Vagina (tissue), 2 donors: ENCODE data around the gene TSC2. TPM values are rescaled to one million over a fixed set of nuclear protein-coding genes. Genes with fewer than 3 reads are reported as not detected.

ENCODE experiments used
- DNase-seq, 2 donors: peaks; one replicate each; pipeline ENCODE4 v3.0.0-alpha.2; 2017; ENCODE audit errors: extremely low spot score in 2 of 2
- H3K27ac ChIP-seq: fragments of 200-600 bp; sonication (generic); one replicate; pipeline ENCODE4 v1.5.1; 2019
- H3K27me3 ChIP-seq: fragments of 200-600 bp; sonication (generic); one replicate; pipeline ENCODE4 v1.5.1; 2019
- H3K36me3 ChIP-seq, 2 donors: fragments of 200-600 bp; sonication (generic); one replicate each; pipeline ENCODE4 v1.5.1; 2017 to 2019
- H3K4me1 ChIP-seq: fragments of 200-600 bp; sonication (generic); one replicate; pipeline ENCODE4 v1.5.1; 2019
- H3K4me3 ChIP-seq, 2 donors: fragments of 200-600 bp; sonication (generic); 1 replicate in 1 of 2; 2 replicates in 1 of 2; pipeline ENCODE4 v1.5.1; 2016 to 2019
- H3K9me3 ChIP-seq: fragments of 200-600 bp; sonication (generic); one replicate; pipeline ENCODE4 v1.5.1; 2019
- POLR2A ChIP-seq, 2 donors: fragments of 450-650 bp; IDR thresholded peaks; one replicate each; pipeline ENCODE4 v1.6.1; 2017; ENCODE audit warnings: antibody characterized with exemption in 2 of 2, mild to moderate bottlenecking in 2 of 2, moderate library complexity in 2 of 2
- POLR2AphosphoS5 ChIP-seq, 2 donors: sonication (generic); formaldehyde crosslinking; IDR thresholded peaks; one replicate each; pipeline ENCODE4 v1.9.0; 2017; ENCODE audit warnings: antibody characterized with exemption in 2 of 2, mild to moderate bottlenecking in 2 of 2, low read depth in 1 of 2; ENCODE audit not compliant: insufficient read depth in 1 of 2
- intact Hi-C: fragments of 100-400 bp; cut with DNase I; formaldehyde crosslinking; loops from one replicate; pipeline ENCODE4 v1.15.1; 2023
- total RNA-seq: library from RNA; depleted of rRNA; stranded (reverse); fragments of >200 nt; gene quantifications from one replicate; pipeline ENCODE4 v1.2.3, GENCODE V29; 2016
- TF ChIP-seq, protein P1 (sequence below), 3 experiments: fragments of 450-650 bp in 2 of 3; fragments of 200-600 bp in 1 of 3; sonication (generic) in 1 of 3; IDR thresholded peaks; one replicate each; pipeline ENCODE4 v1.5.1; 2017 to 2019; ENCODE audit warnings: antibody characterized with exemption in 3 of 3, mild to moderate bottlenecking in 2 of 3, moderate library complexity in 2 of 3

Gene TSC2
- total RNA-seq, 1 donor from 2014 or later, result 78.6 TPM

DNA sequence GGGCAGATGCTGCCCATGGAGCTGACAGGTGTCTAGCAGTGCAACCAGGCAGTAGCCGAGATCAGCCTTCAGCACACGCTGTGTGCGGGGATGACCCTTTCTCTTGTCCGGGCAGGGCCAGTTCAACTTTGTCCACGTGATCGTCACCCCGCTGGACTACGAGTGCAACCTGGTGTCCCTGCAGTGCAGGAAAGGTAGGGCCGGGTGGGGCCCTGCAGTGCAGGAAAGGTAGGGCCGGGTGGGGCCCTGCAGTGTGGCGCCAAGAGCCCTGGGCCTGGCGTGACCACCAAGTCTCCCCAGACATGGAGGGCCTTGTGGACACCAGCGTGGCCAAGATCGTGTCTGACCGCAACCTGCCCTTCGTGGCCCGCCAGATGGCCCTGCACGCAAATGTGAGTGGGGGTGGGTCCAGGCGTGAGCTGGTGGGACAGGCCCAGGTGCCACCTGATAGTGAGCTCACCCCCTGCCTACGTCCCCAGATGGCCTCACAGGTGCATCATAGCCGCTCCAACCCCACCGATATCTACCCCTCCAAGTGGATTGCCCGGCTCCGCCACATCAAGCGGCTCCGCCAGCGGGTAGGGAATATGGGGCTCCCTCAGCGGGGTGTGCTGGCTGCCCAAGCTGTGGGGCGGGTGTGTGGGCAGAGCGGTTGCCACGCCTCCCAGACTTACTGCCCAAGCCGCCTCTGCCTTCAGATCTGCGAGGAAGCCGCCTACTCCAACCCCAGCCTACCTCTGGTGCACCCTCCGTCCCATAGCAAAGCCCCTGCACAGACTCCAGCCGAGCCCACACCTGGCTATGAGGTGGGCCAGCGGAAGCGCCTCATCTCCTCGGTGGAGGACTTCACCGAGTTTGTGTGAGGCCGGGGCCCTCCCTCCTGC, 40.2 kb downstream of the TSC2 start:
- peaks cover 46% of the 10 kb centered on the region for H3K4me1 ChIP-seq
- no peak overlapping the region for H3K27ac ChIP-seq
- H3K27me3 ChIP-seq, result no peaks in the 10 kb centered on the region
- peaks cover 0 to 51% of the 10 kb centered on the region in 2 donors for H3K36me3 ChIP-seq
- DNase-seq, result no peak
- H3K4me3 ChIP-seq, result no peak overlapping the region
- TF ChIP-seq, protein P1, sequence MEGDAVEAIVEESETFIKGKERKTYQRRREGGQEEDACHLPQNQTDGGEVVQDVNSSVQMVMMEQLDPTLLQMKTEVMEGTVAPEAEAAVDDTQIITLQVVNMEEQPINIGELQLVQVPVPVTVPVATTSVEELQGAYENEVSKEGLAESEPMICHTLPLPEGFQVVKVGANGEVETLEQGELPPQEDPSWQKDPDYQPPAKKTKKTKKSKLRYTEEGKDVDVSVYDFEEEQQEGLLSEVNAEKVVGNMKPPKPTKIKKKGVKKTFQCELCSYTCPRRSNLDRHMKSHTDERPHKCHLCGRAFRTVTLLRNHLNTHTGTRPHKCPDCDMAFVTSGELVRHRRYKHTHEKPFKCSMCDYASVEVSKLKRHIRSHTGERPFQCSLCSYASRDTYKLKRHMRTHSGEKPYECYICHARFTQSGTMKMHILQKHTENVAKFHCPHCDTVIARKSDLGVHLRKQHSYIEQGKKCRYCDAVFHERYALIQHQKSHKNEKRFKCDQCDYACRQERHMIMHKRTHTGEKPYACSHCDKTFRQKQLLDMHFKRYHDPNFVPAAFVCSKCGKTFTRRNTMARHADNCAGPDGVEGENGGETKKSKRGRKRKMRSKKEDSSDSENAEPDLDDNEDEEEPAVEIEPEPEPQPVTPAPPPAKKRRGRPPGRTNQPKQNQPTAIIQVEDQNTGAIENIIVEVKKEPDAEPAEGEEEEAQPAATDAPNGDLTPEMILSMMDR (IDR thresholded peaks at IDR 0.05), result no peak
- no peak for TF ChIP-seq POLR2A (IDR thresholded peaks at IDR 0.05)
- no peak for TF ChIP-seq POLR2AphosphoS5 (IDR thresholded peaks at IDR 0.05; ENCODE audit: insufficient read depth in 1 of 2, low read depth in 1 of 2)
- no peaks in the 10 kb centered on the region for H3K9me3 ChIP-seq
- intact Hi-C loops, result no loop called here

DNA sequence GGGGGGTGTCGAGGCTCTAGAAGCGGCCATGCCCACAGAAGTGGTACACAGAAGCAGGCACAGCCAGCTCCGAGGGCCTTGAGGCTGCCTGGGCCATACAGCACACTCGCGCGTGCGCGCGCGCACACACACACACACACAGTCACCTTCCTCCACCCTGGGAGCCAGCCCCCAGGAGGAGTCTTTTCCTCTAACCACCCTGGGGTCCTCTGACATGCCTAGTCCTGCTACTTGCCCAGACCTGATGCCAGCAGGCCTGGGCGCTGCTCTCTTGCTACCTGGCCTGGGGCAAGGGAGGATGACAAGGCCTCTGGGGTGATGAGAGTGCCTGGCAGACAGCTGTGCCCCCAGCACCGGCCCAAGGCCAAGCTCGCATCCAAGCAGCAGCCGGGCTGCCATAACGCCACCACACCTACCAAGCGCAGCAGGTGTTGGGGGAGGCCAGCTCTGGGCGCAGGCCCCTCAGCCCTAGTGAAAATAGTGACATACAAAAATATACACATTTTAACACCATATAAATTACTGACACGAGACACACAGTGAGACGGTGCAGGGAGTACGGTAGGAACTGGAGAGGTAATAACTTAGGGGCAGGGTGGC, 41.1 kb downstream of the TSC2 start:
- Histone ChIP-seq H3K27ac (no peak overlapping the region), H3K9me3 (no peaks in the 10 kb centered on the region), H3K4me3 (no peak overlapping the region), H3K4me1 (peaks cover 38% of the 10 kb centered on the region), H3K27me3 (no peaks in the 10 kb centered on the region), H3K36me3 (peaks cover 0 to 56% of the 10 kb centered on the region in 2 donors)
- DNase-seq, result no peak
- intact Hi-C loops, result no loop called here
- TF ChIP-seq, protein P1 (IDR thresholded peaks at IDR 0.05), result no peak
- TF ChIP-seq POLR2AphosphoS5 (IDR thresholded peaks at IDR 0.05; ENCODE audit: insufficient read depth in 1 of 2, low read depth in 1 of 2), result no peak
- TF ChIP-seq POLR2A (IDR thresholded peaks at IDR 0.05), result no peak

DNA sequence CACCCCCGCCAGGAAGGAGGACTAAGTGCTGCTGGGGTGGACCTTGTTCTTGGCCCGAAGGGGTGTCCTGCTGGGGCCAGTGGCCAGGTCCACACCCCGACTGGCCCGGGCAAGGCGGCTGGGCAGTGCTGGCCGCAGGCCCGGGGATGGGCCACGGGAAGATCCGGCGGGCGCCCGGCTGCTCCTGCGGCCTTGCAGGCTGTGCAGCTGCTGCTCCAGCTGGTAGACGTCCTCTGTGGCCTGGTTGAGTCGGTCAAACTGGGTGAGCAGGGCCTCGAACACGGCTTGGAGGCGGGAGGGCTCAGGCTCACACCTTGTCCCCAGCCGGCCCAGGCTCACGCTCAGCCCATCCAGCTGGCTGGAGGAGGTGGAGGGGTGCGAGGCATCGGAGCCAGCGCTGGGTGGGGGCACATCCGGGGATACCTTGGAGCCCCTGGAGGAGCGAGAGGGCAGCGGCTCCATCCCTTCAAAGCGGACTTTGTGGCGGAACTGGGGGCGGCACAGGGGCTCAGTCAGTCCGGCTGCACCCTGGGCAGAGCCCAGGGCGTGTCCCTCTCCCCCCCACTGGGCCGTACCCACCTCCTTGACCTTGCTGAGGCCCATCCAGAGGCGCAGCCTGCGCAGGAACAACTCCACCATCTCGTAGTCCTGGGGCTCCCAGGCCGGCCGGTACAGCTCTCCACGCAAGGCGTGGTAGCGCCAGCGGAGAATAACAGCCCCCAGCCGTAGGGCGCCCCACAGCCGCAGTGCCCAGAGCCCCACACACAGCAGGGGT, 42.1 kb downstream of the TSC2 start:
- no peak for DNase-seq
- Histone ChIP-seq H3K4me1 (peaks cover 27% of the 10 kb centered on the region), H3K9me3 (no peaks in the 10 kb centered on the region), H3K36me3 (peaks cover 0 to 65% of the 10 kb centered on the region in 2 donors), H3K27ac (peak overlapping the region; percentile 33), H3K27me3 (no peaks in the 10 kb centered on the region), H3K4me3 (no peak overlapping the region)
- intact Hi-C loops, result no loop called here
- TF ChIP-seq, protein P1 (IDR thresholded peaks at IDR 0.05), result no peak
- no peak for TF ChIP-seq POLR2AphosphoS5 (IDR thresholded peaks at IDR 0.05; ENCODE audit: insufficient read depth in 1 of 2, low read depth in 1 of 2)

DNA sequence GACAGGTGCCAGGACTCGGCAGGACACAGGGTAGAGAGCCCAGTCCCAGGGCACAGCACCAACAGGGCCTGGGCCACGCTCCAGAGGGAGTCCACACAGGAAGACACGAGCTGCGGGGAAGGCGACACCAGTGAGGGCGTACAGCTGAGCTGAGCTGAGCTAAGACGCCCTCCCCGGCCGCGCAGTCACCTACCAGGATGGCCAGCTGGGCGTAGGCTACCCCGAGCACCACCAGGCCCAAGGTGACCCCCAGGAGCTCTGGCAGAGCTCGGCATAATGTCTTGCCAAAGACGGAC, 42.6 kb downstream of the TSC2 start:
- TF ChIP-seq POLR2A (IDR thresholded peaks at IDR 0.05) (no peak), POLR2AphosphoS5 (IDR thresholded peaks at IDR 0.05; ENCODE audit: insufficient read depth in 1 of 2, low read depth in 1 of 2) (no peak)
- TF ChIP-seq, protein P1 (IDR thresholded peaks at IDR 0.05), result no peak
- intact Hi-C loops, result no loop called here
- H3K27me3 ChIP-seq, result no peaks in the 10 kb centered on the region
- peaks cover 0 to 70% of the 10 kb centered on the region in 2 donors for H3K36me3 ChIP-seq
- H3K27ac ChIP-seq, result peak overlapping the region; percentile 33
- H3K4me1 ChIP-seq, result peaks cover 22% of the 10 kb centered on the region
- DNase-seq, result no peak
- no peak overlapping the region for H3K4me3 ChIP-seq
- no peaks in the 10 kb centered on the region for H3K9me3 ChIP-seq
